K562 (cell line): ENCODE results near the gene PCNX2. TPM values are rescaled to one million over a fixed set of nuclear protein-coding genes. Genes with fewer than 3 reads are reported as not detected.

Source experiments
- ATAC-seq: fragments of 200-7000 bp; cut with Tn5 transposase; 3 replicates; pipeline ENCODE4 v1.9.1; 2020; ENCODE audit warnings: moderate library complexity
- BruUV-seq: library from RNA; stranded (reverse); fragments of 400-500 nt; replicated peaks from 2 replicates; lab custom pipeline; 2021; lab: Mats Ljungman, UMichigan
- CTCF ChIA-PET: fragments of 300-600 bp; formaldehyde crosslinking; extraction: SDS; loops from one replicate; lab custom pipeline; 2021; ENCODE audit warnings: low intra/inter-chr PET ratio; lab: Yijun Ruan, JAX
- POLR2A ChIA-PET: fragments of 300-600, 350-650 bp; sonication (Branson Sonifier 250); formaldehyde crosslinking; extraction: SDS; loops from one replicate; lab custom pipeline; 2021; ENCODE audit warnings: antibody characterized with exemption, inconsistent platforms; lab: Yijun Ruan, JAX
- DNase-seq, 4 experiments: peaks; one replicate each; pipeline versions ENCODE4 v3.0.0 to v3.0.0-alpha.2; 2011 to 2018; ENCODE audit warnings: low spot score in 3 of 4, mixed read lengths in 3 of 4; ENCODE audit errors: extremely low read depth in 1 of 4
- FAIRE-seq: peaks from 2 replicates; lab custom pipeline; 2011; peaks lifted over from hg19 to GRCh38; lab: Jason Lieb, UNC
- H2AFZ ChIP-seq: 2 replicates; pipeline ENCODE4 v1.6.0; 2011; ENCODE audit warnings: low read depth, low read length, control low read depth, inconsistent platforms
- H3K27ac ChIP-seq: fragments of 200-600 bp; 3 replicates; pipeline ENCODE4 v1.8.0; 2011; ENCODE audit warnings: low read depth, mild to moderate bottlenecking, control low read depth, inconsistent platforms, low read length, moderate library complexity, mixed read lengths; ENCODE audit errors: extremely low read depth
- H3K27me3 ChIP-seq, 2 experiments: fragments of 300-600 bp in 1 of 2; 2 replicates in 1 of 2; 3 replicates in 1 of 2; pipeline versions ENCODE4 v1.6.0 to v1.8.0; 2011; ENCODE audit warnings: inconsistent platforms in 2 of 2, low read length in 2 of 2, mild to moderate bottlenecking in 1 of 2, mixed read lengths in 1 of 2, moderate library complexity in 1 of 2; ENCODE audit not compliant: control insufficient read depth in 2 of 2, insufficient read depth in 2 of 2
- H3K36me3 ChIP-seq: fragments of 300-600 bp; 3 replicates; pipeline ENCODE4 v1.8.0; 2011; ENCODE audit warnings: mild to moderate bottlenecking, low read length, inconsistent platforms; ENCODE audit not compliant: control insufficient read depth, insufficient read depth
- H3K4me1 ChIP-seq, 2 experiments: fragments of 200-600 bp in 1 of 2; replicated peaks in 1 of 2; 2 replicates in 1 of 2; 3 replicates in 1 of 2; pipeline versions ENCODE4 v1.5.1 to v1.8.0; 2011; ENCODE audit warnings: inconsistent platforms in 2 of 2, low read length in 2 of 2, mild to moderate bottlenecking in 1 of 2, mixed read lengths in 1 of 2, moderate library complexity in 1 of 2; ENCODE audit not compliant: control insufficient read depth in 2 of 2, insufficient read depth in 2 of 2
- H3K4me2 ChIP-seq: 2 replicates; pipeline ENCODE4 v1.6.1; 2011; ENCODE audit warnings: low read length, control low read depth, inconsistent platforms, mixed read lengths; ENCODE audit not compliant: insufficient read depth
- H3K4me3 ChIP-seq: fragments of 200-600 bp; sonication (generic), shearing (Covaris generic); 2 replicates; pipeline ENCODE4 v1.5.1; 2016; ENCODE audit warnings: control low read depth, inconsistent platforms
- H3K79me2 ChIP-seq: fragments of 200-600 bp; 3 replicates; pipeline ENCODE4 v1.8.0; 2011; ENCODE audit warnings: low read length, inconsistent platforms; ENCODE audit not compliant: control insufficient read depth, insufficient read depth
- H3K9ac ChIP-seq, 2 experiments: 2 replicates each; pipeline versions ENCODE4 v1.6.0 to v1.6.1; 2011; ENCODE audit warnings: low read depth in 2 of 2, low read length in 2 of 2, control low read depth in 1 of 2, inconsistent platforms in 1 of 2, mild to moderate bottlenecking in 1 of 2, mixed read lengths in 1 of 2; ENCODE audit not compliant: insufficient read depth in 1 of 2
- H3K9me1 ChIP-seq: one replicate; pipeline ENCODE4 v1.6.0; 2011; ENCODE audit warnings: inconsistent platforms, mild to moderate bottlenecking, low read length, moderate library complexity; ENCODE audit not compliant: control insufficient read depth, insufficient read depth
- H3K9me3 ChIP-seq: replicated peaks from 2 replicates; pipeline ENCODE4 v1.5.1; 2011; ENCODE audit warnings: low read depth, low read length, inconsistent platforms; ENCODE audit not compliant: control insufficient read depth, insufficient read depth
- H4K20me1 ChIP-seq: replicated peaks from 2 replicates; pipeline ENCODE4 v1.6.1; 2011; ENCODE audit warnings: low read length, inconsistent platforms, mixed read lengths; ENCODE audit not compliant: control insufficient read depth, insufficient read depth
- FOXA1 ChIP-seq: fragments of 450-650 bp; IDR thresholded peaks from 2 replicates; pipeline ENCODE4 v1.6.1; 2016; ENCODE audit warnings: mild to moderate bottlenecking, borderline replicate concordance
- MNT ChIP-seq, 2 experiments: fragments of 450-650 bp; conservative IDR thresholded peaks; 2 replicates each; pipeline ENCODE4 v1.6.1; 2017; ENCODE audit warnings: mild to moderate bottlenecking in 2 of 2, moderate library complexity in 2 of 2
- PRDM10 ChIP-seq: fragments of 450-650 bp; IDR thresholded peaks from 2 replicates; pipeline ENCODE4 v1.6.1; 2018; ENCODE audit not compliant: partially characterized antibody
- RFX5 ChIP-seq: IDR thresholded peaks from 2 replicates; pipeline ENCODE4 v1.6.1; 2011; ENCODE audit warnings: low read depth, mild to moderate bottlenecking, improper control_type of control experiment, low read length
- ZNF146 ChIP-seq: IDR thresholded peaks from one replicate; pipeline ENCODE4 v1.6.1; 2018; ENCODE audit warnings: missing compliant biosample characterization; ENCODE audit not compliant: unreplicated experiment
- WGBS: fragments of 100-300 bp; shearing (Covaris generic); methylation state at CpG from one replicate; pipeline ENCODE4 v1.1.6; 2016; ENCODE audit warnings: low coverage, mixed read lengths; ENCODE audit not compliant: insufficient coverage; ENCODE audit errors: missing lambda C conversion rate; 5-methylcytosine and 5-hydroxymethylcytosine counted together
- in situ Hi-C: fragments of 300-500 bp; cut with MboI; formaldehyde crosslinking; loops from 4 replicates; pipeline ENCODE4 v1.15.0; 2018; ENCODE audit warnings: inconsistent platforms, mixed read lengths
- intact Hi-C: fragments of 100-400 bp; cut with micrococcal nuclease; formaldehyde crosslinking; loops from 2 replicates; pipeline ENCODE4 v1.14.2; 2022
- polyA plus RNA-seq, 8 experiments: library from polyadenylated mRNA; depleted of rRNA in 4 of 8; stranded (reverse) in 5 of 8; unstranded in 3 of 8; fragments of >200 nt; fragmentation: Nextera tagmentation in 2 of 8; fragmentation: Illumina TruSeq in 1 of 8; extraction: Ambion mirVana in 2 of 8; extraction: Trizol in 1 of 8; gene quantifications; 2 replicates each; pipeline versions ENCODE4 v1.2.1 to v1.2.3, GENCODE V29; 2011 to 2014; ENCODE audit warnings: inconsistent platforms in 1 of 8, missing spikeins in 1 of 8
- total RNA-seq, 7 experiments: library from RNA; depleted of rRNA in 6 of 7; stranded (reverse); fragments of >200 nt in 6 of 7; fragmentation: Illumina TruSeq in 2 of 7; extraction: Trizol in 2 of 7; gene quantifications; 2 replicates each; pipeline versions ENCODE4 v1.2.1 to v1.2.3, GENCODE V29; 2011 to 2021; ENCODE audit warnings: low replicate concordance in 1 of 7

The PCNX2 gene
- total and polyA plus RNA-seq, 9 of the 15 experiments (the other 6 are each of a cell fraction or from before 2014, with no cell fraction given): 0.07 to 0.33 TPM; not detected in 7

GRCh38 chr1:232964601-232965000, 330.9 kb downstream of the PCNX2 start (continued):
- no peak for TF ChIP-seq PRDM10

- H3K27me3 ChIP-seq: no peaks in the 10 kb centered on the region
- FAIRE-seq (no peak), ATAC-seq (no peak), DNase-seq (no peak)
- WGBS: 57% methylated on average over 10 of the region's 10 CpGs
- no peaks in the 10 kb centered on the region; a peak in 1 of 5 replicates for H3K4me1 ChIP-seq
- ChIA-PET CTCF (no interaction called here), POLR2A (interaction anchor here (0.5 to 1.0 kb wide), 2 partner anchors 11 to 23 kb away, joined by 3 read pairs; no protein-coding TSS in a partner anchor)
- intact Hi-C loops: no loop called here
- BruUV-seq: no TSS peak
- H3K9me1 ChIP-seq: no peaks in the 10 kb centered on the region
- no peaks in the 10 kb centered on the region for H3K79me2 ChIP-seq
- H2AFZ ChIP-seq: no peak overlapping the region
- no peak overlapping the region for H3K9ac ChIP-seq
- in situ Hi-C loops: no loop called here
- no peak overlapping the region for H3K4me2 ChIP-seq
- no peaks in the 10 kb centered on the region for H4K20me1 ChIP-seq
- H3K9me3 ChIP-seq: no peaks in the 10 kb centered on the region
- no peak overlapping the region for H3K4me3 ChIP-seq
- peaks cover 24% of the 10 kb centered on the region; the same call in 2 of the 3 replicates for H3K36me3 ChIP-seq
- no peak overlapping the region for H3K27ac ChIP-seq
- TF ChIP-seq ZNF146 (no peak), FOXA1 (0 out of 2 replicates have a peak, but pooled peaks have one; percentile 3), RFX5 (no peak), MNT (conservative IDR thresholded peaks at IDR 0.05) (no peak)
These were observed 332.5 kb downstream of the PCNX2 start for GRCh38 chr1:232962761-232963745.
